Frontal cortex (tissue), 4 donors: ENCODE measurements around the gene REEP6. TPM values are rescaled to one million over a fixed set of nuclear protein-coding genes. Genes with fewer than 3 reads are reported as not detected.

Source experiments
- DNase-seq, 2 donors: peaks; one replicate each; pipeline ENCODE4 v3.0.0; 2012; ENCODE audit warnings: low spot score in 2 of 2
- FAIRE-seq: peaks from 2 replicates; lab custom pipeline; 2012; peaks lifted over from hg19 to GRCh38; lab: Jason Lieb, UNC
- total RNA-seq: library from RNA; depleted of rRNA; stranded (reverse); fragments of >200 nt; gene quantifications from one replicate; pipeline ENCODE4 v1.2.3, GENCODE V29; 2014
- donor health status: control.
- donor health status: control.
- donor health status: control.

REEP6 gene
- total RNA-seq, 1 donor from 2014 or later, result 2.4 TPM

DNA sequence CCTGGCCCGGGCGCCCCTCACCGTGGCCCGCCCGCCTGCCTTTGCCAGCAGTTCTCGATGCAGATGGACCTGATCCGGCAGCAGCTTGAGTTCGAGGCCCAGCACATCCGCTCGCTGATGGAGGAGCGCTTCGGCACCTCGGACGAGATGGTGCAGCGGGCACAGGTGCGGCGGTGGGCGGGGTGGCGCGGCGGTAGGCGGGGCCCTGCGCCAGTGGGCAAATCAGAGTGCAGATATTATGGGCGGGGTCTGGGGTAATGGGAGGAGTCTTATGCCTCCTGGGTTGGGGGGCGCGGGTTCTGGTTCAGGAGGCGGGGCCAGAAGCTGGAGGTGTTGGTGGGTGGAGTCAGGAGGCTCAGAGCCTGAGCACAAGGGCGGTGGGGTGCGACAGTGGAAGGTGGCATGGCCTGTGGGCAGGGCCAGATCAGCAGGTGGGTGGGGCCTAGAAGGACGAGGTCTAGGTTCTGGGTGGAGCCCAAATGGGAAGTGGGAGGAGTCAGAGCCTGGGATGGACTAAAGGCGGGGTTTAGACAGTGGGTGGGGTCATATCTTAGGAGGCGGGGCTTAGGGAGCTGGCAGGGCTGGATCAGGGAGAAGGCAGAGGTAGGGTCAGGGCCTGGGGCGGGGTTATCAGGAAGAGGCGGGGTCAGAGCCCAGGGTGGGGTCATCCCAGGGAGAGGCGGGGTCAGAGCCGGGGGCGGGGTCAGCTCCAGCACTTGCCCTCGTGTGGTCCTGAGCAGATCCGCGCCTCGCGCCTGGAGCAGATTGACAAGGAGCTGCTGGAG, 35.5 kb upstream of the REEP6 start:
- DNase-seq (peak in 1 of 2 donors; percentile 81), FAIRE-seq (no peak)

- DNase-seq, result no peak
- FAIRE-seq, result no peak
These were observed 34.7 kb upstream of the REEP6 start for GRCh38 chr19:1456121-1456900.

GRCh38 chr19:1457031-1457739, 33.8 kb upstream of the REEP6 start:
- FAIRE-seq (no peak), DNase-seq (no peak)

DNA sequence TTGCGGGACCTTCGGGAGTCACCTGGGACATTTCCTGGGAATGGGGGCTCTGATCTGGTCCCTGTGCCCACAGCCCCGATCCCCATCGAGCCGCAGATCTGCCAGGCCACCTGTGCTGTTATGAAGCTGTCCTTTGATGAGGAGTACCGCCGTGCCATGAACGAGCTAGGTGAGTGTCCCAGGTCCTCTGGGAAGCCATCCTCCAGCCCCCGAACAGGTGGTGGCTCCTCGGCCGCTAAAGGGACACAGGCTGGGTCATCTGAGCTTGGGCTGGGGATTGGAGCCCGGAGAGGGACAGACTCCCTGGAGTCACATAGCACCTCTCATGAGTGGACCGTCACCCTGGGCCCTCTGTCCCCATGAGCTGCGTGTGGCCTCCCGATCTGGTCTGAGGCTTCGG, 33.1 kb upstream of the REEP6 start:
- no peak for FAIRE-seq
- no peak for DNase-seq

DNA sequence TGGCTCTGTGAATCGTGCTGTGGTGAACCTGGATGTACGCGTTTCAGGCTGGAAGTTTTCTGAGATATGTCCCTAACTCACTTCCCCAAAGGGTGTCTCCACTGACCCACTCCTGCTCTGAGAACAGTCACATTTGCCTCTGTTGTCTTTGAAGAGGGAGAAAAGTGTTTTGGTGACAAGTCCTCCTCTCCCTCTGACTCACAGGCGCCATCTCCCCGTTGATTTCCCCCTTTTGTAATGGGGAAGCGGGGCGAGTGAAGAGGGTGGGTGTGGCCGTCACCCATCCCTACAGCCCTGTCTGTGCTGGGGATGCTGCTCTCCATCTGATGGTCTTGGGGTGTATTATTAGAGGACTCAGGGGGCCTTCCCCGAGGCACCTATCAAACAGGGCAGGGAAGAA, 31.5 kb upstream of the REEP6 start:
- no peak for FAIRE-seq
- DNase-seq, result no peak

DNA sequence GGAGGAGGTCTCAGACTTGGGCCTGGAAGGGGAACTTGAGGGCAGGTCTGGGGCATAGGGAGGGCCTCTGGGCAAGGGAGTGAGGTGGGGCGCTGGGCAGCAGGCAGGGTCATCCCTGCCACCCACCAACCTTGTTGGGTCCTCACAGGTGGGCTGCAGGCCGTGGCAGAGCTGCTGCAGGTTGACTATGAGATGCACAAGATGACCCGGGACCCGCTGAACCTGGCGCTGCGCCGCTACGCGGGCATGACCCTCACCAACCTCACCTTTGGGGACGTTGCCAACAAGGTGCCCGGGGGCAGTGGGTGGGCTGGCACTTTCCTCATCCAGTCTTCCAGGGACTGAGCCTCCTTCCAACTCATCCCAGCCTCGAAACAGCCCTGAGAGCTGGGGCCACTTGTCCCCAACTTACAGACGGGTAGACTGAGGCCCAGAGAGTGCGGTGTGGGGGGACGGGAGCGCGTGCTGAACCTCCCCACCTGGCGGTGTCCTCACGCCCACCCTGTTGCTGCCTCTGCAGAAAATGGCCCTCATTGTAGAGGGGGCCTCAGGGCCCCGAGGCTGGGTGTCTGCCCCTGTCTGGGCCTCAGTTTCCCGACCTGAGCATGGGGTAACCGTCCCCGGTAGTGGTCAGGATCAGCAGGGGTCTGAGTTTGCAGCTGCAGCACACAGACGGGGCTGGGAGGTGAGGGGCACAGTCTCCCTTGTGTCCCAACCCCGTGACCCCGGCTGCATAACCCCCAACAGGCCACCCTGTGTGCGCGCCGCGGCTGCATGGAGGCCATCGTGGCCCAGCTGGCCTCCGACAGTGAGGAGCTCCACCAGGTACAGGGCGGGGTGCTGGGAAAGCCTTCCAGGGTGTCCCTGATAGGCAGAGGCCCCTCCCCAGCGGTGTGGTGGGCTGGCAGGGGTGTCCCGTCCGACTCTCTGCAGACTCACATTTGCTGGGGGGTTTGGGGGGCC, 30.7 kb upstream of the REEP6 start:
- FAIRE-seq (no peak), DNase-seq (no peak)

DNA sequence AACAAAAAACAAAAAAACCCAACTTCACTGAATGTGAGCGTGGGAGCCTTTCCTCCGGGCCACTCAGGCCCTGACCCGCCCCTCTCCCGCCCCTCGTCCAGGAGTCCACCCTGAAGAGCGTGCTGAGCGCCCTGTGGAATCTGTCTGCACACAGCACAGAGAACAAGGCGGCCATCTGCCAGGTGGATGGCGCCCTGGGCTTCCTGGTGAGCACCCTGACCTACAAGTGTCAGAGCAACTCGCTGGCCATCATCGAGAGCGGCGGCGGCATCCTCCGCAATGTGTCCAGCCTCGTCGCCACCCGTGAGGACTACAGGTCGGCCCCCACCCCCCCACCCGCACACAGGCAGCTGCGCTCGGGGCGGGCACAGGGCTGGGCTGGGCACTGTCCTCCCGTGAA, 29.1 kb upstream of the REEP6 start:
- FAIRE-seq (no peak), DNase-seq (no peak)

GRCh38 chr19:1465191-1466016, 25.6 kb upstream of the REEP6 start:
- DNase-seq (peak in 1 of 2 donors; percentile 58), FAIRE-seq (no peak)

DNA sequence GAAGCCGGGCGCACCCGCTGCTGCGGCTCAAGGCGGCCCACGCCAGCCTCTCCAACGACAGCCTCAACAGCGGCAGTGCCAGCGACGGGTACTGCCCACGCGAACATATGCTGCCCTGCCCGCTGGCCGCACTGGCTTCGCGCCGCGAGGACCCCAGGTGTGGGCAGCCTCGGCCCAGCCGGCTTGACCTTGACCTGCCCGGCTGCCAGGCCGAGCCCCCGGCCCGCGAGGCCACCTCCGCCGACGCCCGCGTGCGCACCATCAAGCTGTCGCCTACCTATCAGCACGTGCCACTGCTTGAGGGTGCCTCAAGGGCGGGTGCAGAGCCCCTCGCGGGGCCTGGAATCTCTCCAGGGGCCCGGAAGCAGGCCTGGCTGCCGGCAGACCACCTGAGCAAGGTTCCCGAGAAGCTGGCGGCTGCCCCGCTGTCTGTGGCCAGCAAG, 24.9 kb upstream of the REEP6 start:
- FAIRE-seq (no peak), DNase-seq (no peak)

- FAIRE-seq (no peak), DNase-seq (no peak)
These were observed 24.3 kb upstream of the REEP6 start for GRCh38 chr19:1466461-1467214.

- FAIRE-seq (no peak), DNase-seq (no peak)
These were observed 23.8 kb upstream of the REEP6 start for GRCh38 chr19:1467215-1467489.

- DNase-seq, result no peak
- no peak for FAIRE-seq
These were observed 23.3 kb upstream of the REEP6 start for GRCh38 chr19:1467490-1468273.

- DNase-seq (no peak), FAIRE-seq (no peak)
These were observed 22.6 kb upstream of the REEP6 start for GRCh38 chr19:1468274-1468820.

- DNase-seq (no peak), FAIRE-seq (no peak)
These were observed 22.1 kb upstream of the REEP6 start for GRCh38 chr19:1468821-1469254.

- no peak for DNase-seq
- no peak for FAIRE-seq
These were observed 21.5 kb upstream of the REEP6 start for GRCh38 chr19:1469255-1470054.

- no peak for DNase-seq
- no peak for FAIRE-seq
These were observed 21.0 kb upstream of the REEP6 start for GRCh38 chr19:1470055-1470304.
